CD1c-positive myeloid dendritic cell (primary cell): Measurements from ENCODE around the gene EFEMP1.
"Not testable (repeated sequence)": the region's sequence is repeated elsewhere in the genome, so short reads cannot be mapped to it uniquely, and the experiment has no call there.

Source experiments
- DNase-seq: peaks from one replicate; pipeline ENCODE4 v3.0.0-alpha.2; 2016; ENCODE audit errors: extremely low spot score

Gene EFEMP1

GRCh38 chr2:55865096-55865835 lies 58.3 kb downstream of the EFEMP1 start:
- no peak for DNase-seq

GRCh38 chr2:55864351-55865084 lies 59.1 kb downstream of the EFEMP1 start:
- no peak for DNase-seq

GRCh38 chr2:55862673-55863390 lies 60.8 kb downstream of the EFEMP1 start:
- DNase-seq = no peak

GRCh38 chr2:55862246-55862645 lies 61.3 kb downstream of the EFEMP1 start:
- DNase-seq = no peak

- DNase-seq = no peak
Measured at GRCh38 chr2:55861733-55862132, 61.8 kb downstream of the EFEMP1 start.

GRCh38 chr2:55860832-55861231 lies 62.8 kb downstream of the EFEMP1 start:
- DNase-seq = no peak

GRCh38 chr2:55859875-55860274 lies 63.7 kb downstream of the EFEMP1 start:
- DNase-seq = no peak

- DNase-seq = no peak
Measured at GRCh38 chr2:55857766-55858165, 65.8 kb downstream of the EFEMP1 start.

- DNase-seq = no peak
Measured at GRCh38 chr2:55856936-55857335, 66.6 kb downstream of the EFEMP1 start.

- no peak for DNase-seq
Measured at GRCh38 chr2:55848096-55848495, 75.5 kb downstream of the EFEMP1 start.

- no peak for DNase-seq
Measured at GRCh38 chr2:55846426-55846825, 77.2 kb downstream of the EFEMP1 start.

- no peak for DNase-seq
Measured at GRCh38 chr2:55844986-55845385, 78.6 kb downstream of the EFEMP1 start.

GRCh38 chr2:55843994-55844345 lies 79.6 kb downstream of the EFEMP1 start:
- DNase-seq = no peak

GRCh38 chr2:55843096-55843993 lies 80.2 kb downstream of the EFEMP1 start:
- DNase-seq = no peak

GRCh38 chr2:55842046-55842445 lies 81.5 kb downstream of the EFEMP1 start:
- no peak for DNase-seq

- no peak for DNase-seq
Measured at GRCh38 chr2:55840460-55840859, 83.1 kb downstream of the EFEMP1 start.

- DNase-seq = no peak
Measured at GRCh38 chr2:55839182-55839819, 84.3 kb downstream of the EFEMP1 start.

GRCh38 chr2:55838653-55839052 lies 84.9 kb downstream of the EFEMP1 start:
- no peak for DNase-seq

- not testable (repeated sequence) for DNase-seq
Measured at GRCh38 chr2:55838117-55838516, 85.5 kb downstream of the EFEMP1 start.

- no peak for DNase-seq
Measured at GRCh38 chr2:55837073-55837472, 86.5 kb downstream of the EFEMP1 start.
